Measurements from ENCODE around the gene HOXA7. TPM values are rescaled to one million over a fixed set of nuclear protein-coding genes. Genes with fewer than 3 reads are reported as not detected.
A peak's percentile ranks its signal among the peaks of the same experiment; 100 is the strongest.

HOXA7 gene
- total and polyA plus RNA-seq, 2 of the 8 experiments (the other 6 are each of a cell fraction or from before 2014, with no cell fraction given), result 0.03 TPM; not detected in 1

- POLR2A ChIA-PET (ENCODE audit: partially characterized antibody), result interaction anchor here (1.1 kb wide), 1 partner anchor 18 kb away, joined by 3 read pairs; no protein-coding TSS in a partner anchor
- Histone ChIP-seq H3K27ac (ENCODE audit: low read depth, low read length) (no peak overlapping the region), H3K23ac (ENCODE audit: insufficient read length) (no peak overlapping the region), H3K79me2 (ENCODE audit: control insufficient read depth in 1 of 2, insufficient read depth in 2 of 2, low read length in 2 of 2) (no peaks in the 10 kb centered on the region), H3K9ac (replicated peaks in 1 of 4; ENCODE audit: extremely low read depth in 1 of 4, low read depth in 3 of 4, low read length in 3 of 4) (no peak overlapping the region), H2BK15ac (ENCODE audit: low read length) (no peak overlapping the region), H3K56ac (replicated peaks; ENCODE audit: insufficient read length, low read depth, low read length) (no peak overlapping the region), H4K20me1 (replicated peaks in 1 of 2; ENCODE audit: control insufficient read depth in 1 of 2, insufficient read depth in 2 of 2, low read length in 2 of 2) (peaks cover 22 to 53% of the 10 kb centered on the region in 2 experiments), H3K9me3 (ENCODE audit: insufficient read depth in 2 of 2, low read depth in 1 of 2, low read length in 1 of 2) (peaks cover 0 to 3% of the 10 kb centered on the region in 2 experiments; a peak in 1 of 4 replicates), H4K8ac (ENCODE audit: extremely low read depth, insufficient read depth, low read length) (no peak overlapping the region), H2BK12ac (ENCODE audit: low read depth, low read length) (0 out of 2 replicates have a peak overlapping the region, but pooled peaks have one; percentile 27), H2AK5ac (ENCODE audit: low read depth, low read length) (no peak overlapping the region), H2BK120ac (replicated peaks; ENCODE audit: low read depth, low read length) (no peak overlapping the region), H3K79me1 (ENCODE audit: low read depth, low read length) (no peaks in the 10 kb centered on the region), H3K4me2 (ENCODE audit: insufficient read depth in 1 of 2, low read depth in 2 of 2, low read length in 2 of 2) (peak overlapping the region; percentile 18 to 56; a peak in 3 of 4 replicates), H3K14ac (ENCODE audit: insufficient read length) (no peak overlapping the region), H2AFZ (ENCODE audit: low read length) (no peak overlapping the region), H4K91ac (replicated peaks; ENCODE audit: insufficient read length, low read length) (no peak overlapping the region), H3K4me1 (replicated peaks in 1 of 4; ENCODE audit: control insufficient read depth in 3 of 4, insufficient read depth in 4 of 4, low read length in 3 of 4) (peaks cover 0 to 17% (median 12%) of the 10 kb centered on the region in 4 experiments; a peak in 5 of 7 replicates), H2BK5ac (ENCODE audit: low read depth, low read length) (no peak overlapping the region), H3K36me3 (ENCODE audit: control insufficient read depth in 2 of 4, insufficient read depth in 4 of 4, low read length in 3 of 4) (peaks cover 0 to 10% (median 0%) of the 10 kb centered on the region in 4 experiments; a peak in 1 of 8 replicates), H4K5ac (ENCODE audit: insufficient read length, low read depth, low read length) (no peak overlapping the region), H3K4ac (replicated peaks; ENCODE audit: insufficient read length, low read depth, low read length) (no peak overlapping the region), H3K23me2 (ENCODE audit: low read depth, low read length) (no peaks in the 10 kb centered on the region), H3K18ac (ENCODE audit: extremely low read depth, low read length) (no peak overlapping the region), H2BK20ac (ENCODE audit: low read length) (no peak overlapping the region), H3K4me3 (ENCODE audit: extremely low read depth in 1 of 4, insufficient read depth in 2 of 4, low read depth in 3 of 4, low read length in 4 of 4) (peak overlapping the region in 1 of 4 experiments; percentile 26; a peak in 1 of 8 replicates), H3K27me3 (replicated peaks in 1 of 4; ENCODE audit: control insufficient read depth in 3 of 4, extremely low read depth in 1 of 4, insufficient read depth in 3 of 4, low read length in 3 of 4) (peaks cover 83 to 100% (median 95%) of the 10 kb centered on the region in 4 experiments)
- FAIRE-seq (no peak), DNase-seq (ENCODE audit: low read depth in 1 of 2, low spot score in 2 of 2) (peak in 1 of 2 experiments; percentile 72)
- WGBS, 2 experiments (ENCODE audit: extremely low coverage in 1 of 2, insufficient coverage in 1 of 2, insufficient read length in 1 of 2, insufficient replicate concordance in 2 of 2, low coverage in 1 of 2, low lambda C conversion rate in 2 of 2, missing lambda C conversion rate in 1 of 2), result 8% methylated on average over 32 of the region's 42 CpGs; no CpG with 5 or more reads in 1 of the 2 experiments
- CTCF ChIA-PET (ENCODE audit: partially characterized antibody), result interaction anchor here (1.1 to 9.1 kb wide), 3 partner anchors 12 to 17 kb away, joined by 3 to 64 read pairs (median 22); no protein-coding TSS in a partner anchor
- TF ChIP-seq RNF2 (IDR thresholded peaks at IDR 0.05; ENCODE audit: borderline replicate concordance, low read depth, low read length, missing control alignments, poor library complexity, severe bottlenecking), result peak; percentile 72
- TF ChIP-seq, protein P1, sequence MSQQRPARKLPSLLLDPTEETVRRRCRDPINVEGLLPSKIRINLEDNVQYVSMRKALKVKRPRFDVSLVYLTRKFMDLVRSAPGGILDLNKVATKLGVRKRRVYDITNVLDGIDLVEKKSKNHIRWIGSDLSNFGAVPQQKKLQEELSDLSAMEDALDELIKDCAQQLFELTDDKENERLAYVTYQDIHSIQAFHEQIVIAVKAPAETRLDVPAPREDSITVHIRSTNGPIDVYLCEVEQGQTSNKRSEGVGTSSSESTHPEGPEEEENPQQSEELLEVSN (IDR thresholded peaks at IDR 0.05), result no peak
- 0 out of 2 replicates have a peak, but pooled peaks have one; percentile 60 for TF ChIP-seq CBX8 (IDR thresholded peaks at IDR 0.05; ENCODE audit: borderline replicate concordance, low read depth, low read length)
- no peak for TF ChIP-seq CTBP2 (IDR thresholded peaks at IDR 0.05; ENCODE audit: borderline replicate concordance, insufficient read depth, insufficient read length, low read length)
- TF ChIP-seq CREB1 (IDR thresholded peaks at IDR 0.05), result no peak
- peak; percentile 100 for TF ChIP-seq EZH2 (IDR thresholded peaks at IDR 0.05; ENCODE audit: low read depth, low read length, severe bottlenecking)
- peak; percentile 97 for TF ChIP-seq SUZ12 (IDR thresholded peaks at IDR 0.05; ENCODE audit: low read length)
- TF ChIP-seq, protein P2, sequence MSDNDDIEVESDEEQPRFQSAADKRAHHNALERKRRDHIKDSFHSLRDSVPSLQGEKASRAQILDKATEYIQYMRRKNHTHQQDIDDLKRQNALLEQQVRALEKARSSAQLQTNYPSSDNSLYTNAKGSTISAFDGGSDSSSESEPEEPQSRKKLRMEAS (IDR thresholded peaks at IDR 0.05), result 0 out of 2 replicates have a peak, but pooled peaks have one; percentile 15
Measured at GRCh38 chr7:27191833-27192545, 35.5 kb upstream of the HOXA7 start.

All from H1 (cell line).